Prostate gland (tissue), 2 donors: ENCODE results near the gene TCF7.

ENCODE experiments used
- CTCF ChIP-seq, 4 experiments: fragments of 200-600 bp in 2 of 4; fragments of 450-650 bp in 2 of 4; sonication (generic) in 2 of 4; IDR thresholded peaks; 1 replicate in 3 of 4; 2 replicates in 1 of 4; pipeline ENCODE4 v1.5.1; 2016 to 2019; ENCODE audit warnings: antibody characterized with exemption in 4 of 4, mild to moderate bottlenecking in 2 of 4, moderate library complexity in 2 of 4
- POLR2AphosphoS5 ChIP-seq: sonication (generic); formaldehyde crosslinking; IDR thresholded peaks from one replicate; pipeline ENCODE4 v1.6.1; 2017; ENCODE audit warnings: antibody characterized with exemption

- TF ChIP-seq CTCF (IDR thresholded peaks at IDR 0.05) (no peak), POLR2AphosphoS5 (no peak)
Measured at GRCh38 chr5:134092875-134093274, 21.6 kb upstream of the TCF7 start.
